PC-3 (cell line): ENCODE results near the gene ARMC5.

Source experiments
- CTCF ChIP-seq: fragments of 300-600 bp; sonication (generic); conservative IDR thresholded peaks from 2 replicates; pipeline ENCODE4 v1.5.1; 2017; ENCODE audit warnings: antibody characterized with exemption, low read depth, mild to moderate bottlenecking, low read length
- EZH2 ChIP-seq: fragments of 300-600 bp; sonication (generic); IDR thresholded peaks from one replicate; pipeline ENCODE4 v1.6.1; 2017; ENCODE audit warnings: antibody characterized with exemption, mild to moderate bottlenecking, low read length; ENCODE audit not compliant: unreplicated experiment

GRCh38 chr16:31461921-31462804 is 2.9 kb downstream of the ARMC5 start:
- TF ChIP-seq CTCF (no peak), EZH2 (no peak)
